NCI-H1930 (cell line): ENCODE results near the gene RPL12.
A peak's percentile ranks its signal among the peaks of the same experiment; 100 is the strongest.

Source experiments
- DNase-seq, 2 experiments: peaks; one replicate each; lab custom pipeline; 2025; lab: John Stamatoyannopoulos, UW

RPL12 gene

DNA sequence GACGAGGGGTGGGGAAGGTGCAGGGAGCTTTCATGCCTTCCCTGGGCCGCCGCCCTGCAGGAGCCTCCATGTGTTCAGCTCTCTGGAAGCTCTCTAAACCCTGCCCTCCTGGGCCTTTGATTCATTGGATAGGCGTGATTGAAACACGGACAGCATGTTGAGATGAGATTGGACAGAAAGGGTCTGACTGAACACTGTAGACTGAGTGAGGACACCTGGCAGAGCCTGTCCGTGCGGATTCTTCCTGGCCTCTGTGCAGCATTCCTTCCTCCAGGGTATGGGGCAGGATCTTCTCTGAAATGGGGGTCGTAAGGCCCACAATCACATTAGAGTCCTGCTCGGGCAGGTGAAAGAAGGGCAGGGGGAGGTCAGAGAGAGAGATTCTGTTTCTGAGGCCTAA is 12.8 kb downstream of the RPL12 start:
- no peak for DNase-seq

DNA sequence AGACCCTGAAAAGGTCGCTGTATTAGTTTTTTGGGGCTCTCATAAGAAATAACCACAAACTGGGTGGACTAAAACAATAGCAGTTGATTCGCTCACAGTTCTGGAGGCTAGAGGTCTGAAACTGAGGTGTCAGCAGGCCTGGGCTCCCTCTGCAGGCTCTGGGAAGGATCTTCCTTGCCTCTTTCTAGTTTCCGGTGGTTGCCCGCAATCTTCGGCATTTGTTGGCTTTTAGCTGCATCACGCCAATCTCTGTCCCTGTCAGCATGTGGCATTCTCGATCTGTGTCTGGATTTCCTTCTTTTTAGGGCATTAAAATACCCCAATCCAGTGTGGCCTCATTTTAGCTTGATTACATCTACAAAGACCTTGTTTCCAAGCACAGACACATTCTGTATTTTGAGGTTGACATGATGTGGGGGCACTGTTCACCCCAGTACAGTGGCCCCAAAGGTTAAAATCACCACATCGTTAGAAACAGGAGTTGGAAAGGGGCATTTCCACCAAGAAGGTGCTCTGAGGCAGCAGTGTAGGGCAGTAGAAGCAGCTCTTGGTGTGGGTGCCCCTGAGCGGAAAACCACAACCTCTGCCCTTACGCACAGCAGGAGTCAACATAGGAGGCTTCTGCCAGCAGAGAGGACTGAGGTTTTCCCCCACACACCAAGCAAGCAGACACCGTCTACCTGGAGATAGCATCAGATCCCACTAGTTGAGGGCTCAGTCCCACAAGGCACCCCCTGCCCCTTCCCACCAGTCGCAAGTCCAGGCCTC is 13.5 kb downstream of the RPL12 start:
- DNase-seq, result no peak

DNA sequence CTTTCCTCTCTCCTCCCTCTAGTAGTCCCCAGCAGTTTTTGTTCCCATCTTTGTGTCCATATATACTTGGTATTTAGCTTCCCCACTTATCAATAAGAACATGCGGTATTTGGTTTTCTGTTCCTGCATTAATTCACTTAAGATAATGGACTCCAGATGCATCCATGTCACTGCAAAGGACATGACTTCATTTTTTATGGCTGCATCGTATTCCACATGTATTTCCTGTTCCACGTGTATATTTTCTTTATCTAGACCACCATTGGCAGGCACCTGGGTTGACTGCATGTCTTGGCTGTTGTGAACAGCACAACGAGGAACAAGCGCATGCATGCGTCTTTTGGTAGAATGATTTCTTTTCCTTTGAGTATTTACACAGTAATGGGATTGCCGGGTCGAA is 20.8 kb downstream of the RPL12 start:
- no peak for DNase-seq

DNA sequence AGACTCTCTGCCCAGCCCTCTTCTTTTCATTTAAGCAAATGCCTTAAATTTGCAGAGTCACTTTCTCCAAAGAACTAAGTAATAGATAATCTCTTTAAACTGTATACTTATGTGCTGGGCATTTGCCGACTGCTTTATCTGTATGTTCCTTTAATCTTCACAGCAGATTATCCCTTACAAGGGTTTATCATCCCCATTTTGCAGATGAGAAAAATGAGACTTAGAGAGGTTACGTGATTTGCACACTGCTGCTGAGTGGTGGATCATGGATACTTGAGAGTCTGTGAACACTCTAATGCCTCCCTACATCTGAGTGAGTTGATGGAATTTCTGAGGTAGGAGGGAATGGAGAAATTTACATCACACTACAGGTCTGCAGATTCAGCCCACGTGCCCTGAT is 22.9 kb downstream of the RPL12 start:
- DNase-seq, result no peak

DNA sequence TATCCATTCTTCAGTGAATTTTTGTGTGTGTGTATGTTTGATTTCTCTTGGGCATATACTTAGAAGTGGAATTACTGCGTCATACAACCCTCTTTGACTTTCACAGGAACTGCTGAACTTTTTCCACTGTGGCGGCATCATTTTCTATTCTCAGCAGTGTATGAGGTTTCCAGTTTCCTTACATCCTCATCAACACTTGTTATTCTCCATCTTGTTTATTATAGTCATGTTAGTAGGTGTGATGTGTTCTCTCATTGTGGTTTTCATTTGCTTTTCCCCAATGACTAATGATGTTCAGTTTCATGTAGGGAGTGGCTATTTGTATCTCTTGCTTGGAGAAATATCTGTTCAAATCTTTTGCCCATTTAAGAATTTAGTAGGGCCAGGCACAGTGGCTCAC is 24.4 kb downstream of the RPL12 start:
- DNase-seq, result no peak

DNA sequence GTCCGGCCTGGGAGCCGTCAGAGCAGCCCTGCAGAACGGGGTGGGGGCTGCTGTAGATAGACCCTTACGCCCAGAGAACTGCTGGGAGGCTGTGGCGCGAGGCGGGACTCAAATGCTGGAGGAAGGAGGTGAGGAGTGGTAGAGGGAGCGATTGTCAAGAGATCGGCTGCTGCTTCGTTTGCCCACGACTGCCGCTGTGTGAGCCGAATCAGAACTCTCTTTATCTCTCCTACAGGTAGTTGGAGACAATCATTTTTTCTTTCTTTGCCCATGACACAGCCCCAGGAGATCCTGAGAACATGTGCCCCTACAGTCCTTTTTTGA is 26.6 kb downstream of the RPL12 start:
- DNase-seq, result no peak

DNA sequence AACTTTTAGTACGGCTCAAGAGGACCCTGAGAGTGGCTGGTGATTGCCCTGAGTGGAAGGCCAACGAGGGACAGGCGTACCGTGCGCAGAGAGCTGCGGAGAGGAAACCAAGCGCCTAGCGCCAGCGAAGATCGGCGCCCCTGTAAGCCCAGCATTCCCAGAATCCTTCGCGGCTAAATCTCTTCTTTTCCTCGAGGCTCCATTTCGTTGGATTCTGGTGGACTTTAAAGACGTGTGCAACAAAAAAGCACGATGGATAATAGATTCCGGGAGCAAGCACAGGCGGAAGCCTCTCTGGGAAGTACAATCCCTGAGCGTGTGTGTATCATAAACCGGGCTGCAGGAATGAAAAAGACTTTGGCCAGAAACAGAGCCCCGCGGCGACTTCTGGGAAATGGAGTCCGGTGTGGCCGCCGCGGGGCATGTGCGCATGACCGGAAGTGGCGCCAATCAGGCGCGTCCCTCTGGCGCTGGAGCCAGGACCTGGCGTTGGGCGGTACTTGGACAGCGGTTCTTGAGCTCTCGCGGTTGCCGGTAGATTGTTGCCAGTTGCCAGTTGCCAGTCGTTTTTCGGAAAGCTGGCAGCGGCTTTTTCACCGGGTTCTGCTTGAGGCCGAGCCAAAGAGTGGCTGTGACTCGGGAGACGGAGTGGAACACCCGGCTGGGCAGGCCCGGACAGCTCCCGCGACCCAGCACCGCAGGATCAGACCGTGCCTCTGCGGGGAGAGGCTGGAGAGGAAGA is 27.1 kb downstream of the RPL12 start, which contains the start of gene ZNF79:
TSS of gene ZNF79 (plus strand) at position 449 of the 742 bp plus-strand sequence. CDS start 406 bp downstream, outside the sequence.
- DNase-seq, result peak; percentile 83 to 87

DNA sequence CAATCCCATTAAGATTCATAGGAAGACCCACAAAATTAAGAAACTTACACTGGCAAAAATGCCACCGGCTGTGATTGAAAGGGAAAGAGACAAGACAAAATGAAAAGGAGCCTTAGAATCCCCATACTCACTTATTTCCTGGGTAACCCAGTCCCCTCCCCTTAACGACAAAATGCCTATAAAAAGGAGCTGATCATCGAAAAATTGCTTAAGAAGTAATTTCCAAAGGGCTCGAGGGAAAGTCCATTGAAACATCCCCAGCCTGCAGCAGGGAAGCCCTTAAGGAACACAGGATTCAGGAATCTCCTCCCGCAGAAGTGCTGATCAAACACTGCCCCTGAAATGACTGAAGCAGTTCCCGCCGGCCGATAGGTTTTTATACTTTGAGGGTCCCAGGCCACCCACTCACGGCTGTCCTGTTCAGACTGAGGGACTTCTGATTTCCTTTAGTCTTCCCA is 27.7 kb downstream of the RPL12 start:
- DNase-seq, result no peak

DNA sequence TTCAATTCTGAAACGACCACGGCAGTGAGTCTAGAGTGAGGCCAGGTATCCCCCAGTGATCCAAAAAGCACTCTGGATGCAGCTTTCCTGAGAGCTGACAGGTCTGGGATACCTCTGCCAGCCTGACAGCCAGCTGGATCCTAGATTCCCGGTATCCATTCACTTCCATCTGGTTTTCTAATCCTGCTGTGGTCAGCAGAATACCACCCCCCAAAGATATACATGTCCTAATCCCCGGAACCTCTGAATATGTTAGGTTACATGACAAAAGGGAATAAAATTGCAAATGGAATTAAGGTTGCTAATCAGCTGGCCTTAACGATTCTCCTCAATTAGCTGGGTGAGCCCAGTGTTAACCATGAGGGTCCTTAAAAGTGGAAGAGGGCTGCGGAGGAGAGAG is 28.4 kb downstream of the RPL12 start:
- no peak for DNase-seq

DNA sequence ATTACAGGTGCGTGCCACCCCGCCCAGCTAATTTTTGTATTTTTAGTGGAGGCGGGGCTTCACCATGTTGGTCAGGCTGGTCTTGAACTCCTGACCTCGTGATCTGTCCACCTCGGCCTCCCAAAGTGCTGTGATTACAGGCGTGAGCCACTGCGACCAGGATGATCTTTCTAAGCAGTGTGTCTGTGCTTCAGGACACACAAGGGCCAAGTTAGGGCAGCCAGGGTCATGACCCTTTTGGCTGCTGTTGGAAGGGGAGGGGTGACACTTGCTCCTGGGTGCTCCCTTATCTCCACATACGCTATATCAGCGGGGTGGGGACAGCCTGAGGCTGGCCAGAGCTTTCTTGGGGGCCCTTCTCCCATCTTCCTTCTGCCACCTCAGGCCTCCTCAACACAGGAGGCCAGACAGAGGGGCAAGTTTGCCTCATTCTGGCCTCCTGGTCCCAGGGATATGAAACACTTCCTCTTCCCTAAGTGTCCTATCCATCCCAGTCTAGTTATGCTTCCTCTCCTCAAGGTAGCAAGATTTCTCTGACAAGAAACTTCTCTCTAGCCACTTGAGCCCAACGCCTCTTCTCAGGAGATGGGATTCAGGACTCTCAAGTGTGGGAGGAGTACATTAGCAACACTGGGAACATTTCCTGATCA is 28.9 kb downstream of the RPL12 start:
- no peak for DNase-seq

DNA sequence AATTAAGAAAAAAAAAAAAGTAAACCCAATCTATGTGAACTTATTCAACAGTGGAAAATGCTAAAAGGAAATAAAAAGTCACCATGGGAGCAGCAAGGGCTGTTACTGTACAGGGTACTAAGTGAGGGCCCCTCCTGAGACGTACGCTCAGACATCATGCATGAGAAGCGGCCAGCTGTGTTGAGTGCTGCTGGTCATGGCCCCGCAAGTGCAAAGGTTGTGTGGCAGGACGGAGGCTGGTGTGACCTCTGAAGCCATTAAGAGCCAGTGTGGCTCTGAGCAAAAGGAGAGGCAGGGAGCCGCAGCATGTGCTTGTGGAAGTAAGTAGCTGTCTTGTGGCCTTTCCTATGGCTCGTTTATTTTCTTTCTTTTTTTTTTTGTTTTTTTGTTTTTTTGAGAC is 30.1 kb downstream of the RPL12 start:
- no peak for DNase-seq

DNA sequence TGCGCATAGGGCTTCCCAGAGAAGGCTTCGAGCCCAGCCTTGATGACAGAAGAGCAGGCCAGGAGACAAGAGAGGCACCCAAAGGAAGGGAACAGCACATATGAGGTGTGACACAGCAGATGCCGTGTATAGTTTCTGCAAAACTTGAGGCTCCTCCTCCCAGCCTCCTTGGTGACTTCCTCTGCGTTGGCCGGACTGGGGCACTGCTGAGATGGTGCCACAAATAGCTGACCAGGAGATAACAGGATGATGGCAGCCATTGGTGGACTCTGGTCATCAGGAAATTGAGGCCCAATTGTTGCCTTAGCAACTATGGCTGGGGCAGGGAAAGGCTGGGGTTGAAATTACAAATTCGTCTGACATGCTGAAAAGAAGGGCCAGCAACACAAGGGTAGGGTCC is 31.9 kb downstream of the RPL12 start:
- no peak for DNase-seq

DNA sequence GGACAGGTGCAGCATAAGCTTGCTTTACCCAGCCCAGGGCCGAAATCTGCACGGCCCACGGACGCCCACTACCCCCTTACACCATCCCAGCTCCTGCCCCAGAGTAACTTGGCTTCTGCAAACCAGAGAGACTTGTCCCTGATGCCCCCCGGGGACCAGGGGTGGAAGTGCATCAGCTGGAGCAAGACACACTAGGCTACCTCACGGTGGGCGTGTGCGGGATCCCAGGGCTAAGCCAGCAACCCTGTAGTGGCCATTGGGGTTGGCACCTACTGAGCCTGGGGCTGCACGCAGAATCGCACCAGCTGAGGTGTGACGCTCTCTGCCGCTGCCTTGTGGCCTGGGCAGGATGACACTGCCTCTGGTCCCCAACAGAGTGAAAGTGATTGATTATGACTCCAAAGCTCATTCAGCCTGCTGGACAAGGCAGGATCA is 33.2 kb downstream of the RPL12 start:
- DNase-seq, result peak in 1 of 2 experiments; percentile 13

DNA sequence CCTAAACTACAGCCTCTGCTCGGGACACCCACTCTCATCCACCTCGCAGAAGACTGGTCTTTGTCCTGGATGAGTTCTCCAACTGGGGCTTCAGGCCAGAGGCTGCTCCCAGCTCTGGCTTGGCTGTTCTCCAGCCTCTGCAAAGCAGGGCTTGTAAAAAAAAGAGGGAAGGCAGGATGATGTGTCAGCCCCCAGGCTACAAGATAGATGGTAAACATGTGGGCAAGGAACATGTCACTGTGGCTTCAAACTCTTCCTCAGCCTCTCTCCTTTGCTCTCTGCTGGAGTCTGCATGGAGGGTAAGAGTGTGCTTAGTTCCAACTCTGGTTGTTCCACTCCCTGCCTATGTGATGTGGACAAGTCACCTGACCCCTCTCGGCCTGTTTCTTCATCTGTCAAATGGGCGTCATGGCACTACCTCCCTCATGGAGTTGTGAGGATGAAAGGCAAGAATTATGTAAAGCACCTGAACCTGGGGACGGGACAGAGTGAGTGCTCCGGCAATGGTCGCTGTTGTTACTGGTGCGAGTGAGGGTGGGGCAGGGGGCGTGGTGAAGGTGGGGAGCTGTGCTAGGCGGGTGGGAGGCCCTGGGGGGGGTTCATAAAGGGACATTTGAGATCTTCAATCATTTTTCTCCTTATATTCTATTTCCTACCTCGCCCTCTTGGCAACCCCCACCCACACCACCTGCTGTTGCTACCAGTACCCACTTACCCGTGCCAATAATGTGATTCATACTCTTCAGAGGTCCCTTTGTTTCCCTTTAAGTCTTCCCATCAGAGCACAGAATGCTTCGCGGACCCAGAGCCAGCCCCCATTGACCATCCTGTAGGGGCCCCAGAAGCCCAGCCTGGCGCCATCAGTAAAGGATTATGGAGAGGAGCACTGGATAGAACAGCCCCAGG is 33.8 kb downstream of the RPL12 start:
- DNase-seq, result no peak

DNA sequence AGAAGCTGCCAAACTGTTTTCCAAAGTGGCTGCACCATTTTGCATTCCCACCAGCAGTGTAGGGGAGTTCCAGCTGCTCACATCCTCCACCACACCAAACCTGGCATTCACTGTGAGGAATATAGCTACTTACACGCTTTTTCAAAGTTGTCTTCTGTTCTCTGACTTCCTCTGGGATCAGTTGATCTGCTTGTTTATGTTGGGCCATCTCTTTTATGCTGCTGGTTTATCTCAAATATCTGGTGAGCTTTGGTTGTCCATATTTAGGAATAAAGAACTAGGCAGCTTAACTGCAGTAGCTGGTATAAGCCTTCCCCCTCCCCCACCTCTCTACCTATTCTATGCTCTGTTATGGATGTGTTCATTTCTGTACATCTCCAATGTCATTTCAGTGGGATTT is 35.5 kb downstream of the RPL12 start:
- DNase-seq, result no peak

DNA sequence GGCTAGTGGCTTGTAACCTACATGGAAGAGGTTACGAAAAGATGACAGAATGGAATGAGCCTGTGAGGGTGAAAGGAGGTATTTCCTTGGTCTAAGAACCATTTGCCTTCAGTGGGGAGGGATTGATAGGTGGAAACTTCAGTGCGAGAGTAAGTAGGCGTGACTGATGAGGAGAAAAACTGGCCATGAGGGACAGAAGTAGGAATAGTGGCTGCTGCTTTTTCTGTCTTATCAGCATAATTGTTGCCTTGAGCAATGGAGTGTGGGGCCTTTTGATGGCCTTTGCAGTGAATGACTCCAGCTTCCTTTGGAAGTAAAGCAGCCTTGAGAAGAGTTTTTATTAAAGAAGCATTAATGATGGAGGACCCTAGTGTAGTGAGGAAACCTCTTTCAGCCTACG is 36.1 kb downstream of the RPL12 start:
- no peak for DNase-seq

DNA sequence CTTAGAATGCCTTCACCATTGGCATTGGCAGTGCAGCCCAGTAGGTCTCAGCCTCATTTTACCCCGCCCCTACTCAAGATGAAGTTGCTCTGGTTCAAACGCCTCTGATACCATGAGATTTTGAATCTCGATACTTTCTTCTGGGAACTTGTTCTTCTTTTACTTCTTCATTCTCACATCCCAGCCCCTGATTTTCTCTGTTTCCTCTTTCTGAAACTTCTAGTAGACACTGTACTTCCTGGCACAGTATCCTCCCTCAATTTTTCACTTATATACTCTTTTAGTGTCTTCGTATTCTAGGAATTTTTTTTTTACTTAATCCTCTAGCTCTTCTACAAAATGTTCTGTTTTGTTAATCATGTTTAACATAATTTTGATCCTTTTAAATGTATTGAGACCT is 40.1 kb downstream of the RPL12 start:
- DNase-seq, result no peak

DNA sequence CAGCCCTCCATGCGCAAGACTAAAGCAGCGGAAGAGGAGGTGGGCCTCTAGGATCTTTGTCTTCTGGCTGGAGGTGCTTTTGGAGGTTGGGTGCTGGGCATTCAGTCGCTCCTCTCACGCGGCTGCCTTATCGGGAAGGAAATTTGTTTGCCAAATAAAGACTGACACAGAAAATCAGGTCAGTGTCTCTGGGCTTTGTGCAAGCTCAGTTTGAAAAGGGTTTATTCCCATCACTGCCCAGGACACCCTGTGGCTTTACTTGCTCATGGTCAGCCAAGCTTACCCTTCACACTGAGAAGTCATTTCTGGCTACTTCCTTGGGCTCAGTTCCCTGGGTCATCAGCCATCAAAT is 43.7 kb downstream of the RPL12 start:
- DNase-seq, result no peak

DNA sequence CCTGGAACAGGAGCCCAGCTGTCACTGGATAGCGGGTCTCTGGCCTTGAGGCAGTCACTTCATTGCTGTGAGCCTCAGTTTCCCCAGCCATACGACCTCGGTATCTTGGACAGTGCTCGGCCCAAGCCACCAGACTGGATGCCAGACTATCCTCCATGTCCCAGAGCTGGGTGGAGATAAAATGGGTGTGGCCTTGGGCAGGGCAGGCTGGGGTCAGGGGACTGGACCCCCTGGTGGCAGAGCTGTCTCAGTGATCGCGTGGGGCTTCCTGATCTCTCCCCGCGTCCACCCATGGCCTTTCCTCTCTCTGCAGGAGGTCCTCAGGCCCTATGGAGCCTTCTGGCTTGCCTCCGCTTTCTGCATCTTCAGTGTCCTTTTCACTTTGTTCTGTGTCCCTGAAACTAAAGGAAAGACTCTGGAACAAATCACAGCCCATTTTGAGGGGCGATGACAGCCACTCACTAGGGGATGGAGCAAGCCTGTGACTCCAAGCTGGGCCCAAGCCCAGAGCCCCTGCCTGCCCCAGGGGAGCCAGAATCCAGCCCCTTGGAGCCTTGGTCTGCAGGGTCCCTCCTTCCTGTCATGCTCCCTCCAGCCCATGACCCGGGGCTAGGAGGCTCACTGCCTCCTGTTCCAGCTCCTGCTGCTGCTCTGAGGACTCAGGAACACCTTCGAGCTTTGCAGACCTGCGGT is 44.3 kb downstream of the RPL12 start:
- DNase-seq, result no peak

DNA sequence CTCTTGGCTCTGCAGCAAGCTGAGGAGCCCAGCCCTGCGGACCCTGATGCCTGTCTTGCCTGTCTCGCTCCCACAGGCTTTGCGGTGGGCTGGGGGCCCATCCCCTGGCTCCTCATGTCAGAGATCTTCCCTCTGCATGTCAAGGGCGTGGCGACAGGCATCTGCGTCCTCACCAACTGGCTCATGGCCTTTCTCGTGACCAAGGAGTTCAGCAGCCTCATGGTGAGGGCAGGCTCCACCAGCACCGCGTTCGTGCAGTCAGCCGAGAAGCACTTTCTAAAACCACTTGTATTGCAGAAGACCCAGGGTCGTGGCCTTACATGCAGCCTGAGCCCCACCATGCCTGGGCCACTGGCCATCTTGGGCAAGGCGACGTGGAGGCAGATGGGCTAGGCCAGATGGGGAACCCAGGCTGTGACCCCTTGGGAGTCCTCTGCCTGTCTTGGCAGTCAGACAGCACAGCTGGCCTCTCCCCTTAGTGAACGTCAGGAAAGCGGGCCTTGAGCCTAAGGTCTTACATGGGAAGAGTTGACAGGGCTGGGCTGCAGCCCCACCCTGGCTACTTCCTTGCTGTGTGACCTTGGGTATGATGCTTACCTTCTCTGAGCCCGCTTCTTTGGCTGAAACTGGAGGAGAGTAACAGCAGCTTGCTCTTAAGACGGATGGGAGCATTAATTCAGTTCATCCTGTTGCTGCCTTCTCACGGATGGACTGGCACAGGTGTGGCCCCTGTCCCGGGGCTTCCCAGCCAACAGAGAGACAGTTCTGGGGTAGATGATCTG is 45.7 kb downstream of the RPL12 start:
- DNase-seq, result no peak

DNA sequence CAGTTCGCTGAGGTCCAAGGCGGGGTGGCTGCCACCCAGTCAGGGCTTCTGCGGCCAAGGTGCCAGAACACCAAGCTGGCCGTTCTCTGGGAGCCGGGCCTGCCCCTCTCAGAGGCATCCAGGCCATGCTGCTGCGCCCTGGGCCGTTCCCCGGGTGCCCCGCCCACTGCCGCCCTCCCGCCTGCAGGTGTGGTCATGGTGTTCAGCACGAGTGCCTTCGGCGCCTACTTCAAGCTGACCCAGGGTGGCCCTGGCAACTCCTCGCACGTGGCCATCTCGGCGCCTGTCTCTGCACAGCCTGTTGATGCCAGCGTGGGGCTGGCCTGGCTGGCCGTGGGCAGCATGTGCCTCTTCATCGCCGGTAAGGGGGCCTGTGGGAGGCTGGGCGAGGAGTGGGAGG is 46.6 kb downstream of the RPL12 start:
- DNase-seq, result no peak
